HepG2 (cell line): ENCODE data around the gene OSTF1. TPM values are rescaled to one million over a fixed set of nuclear protein-coding genes. Genes with fewer than 3 reads are reported as not detected.
A peak's percentile ranks its signal among the peaks of the same experiment; 100 is the strongest.

ENCODE experiments used
- ARID5B ChIP-seq: IDR thresholded peaks from 2 replicates; pipeline ENCODE4 v1.4.0; 2020; ENCODE audit warnings: mild to moderate bottlenecking, missing genetic modification reagents
- CBFB ChIP-seq: sonication (generic); formaldehyde crosslinking; IDR thresholded peaks from 2 replicates; pipeline ENCODE4 v1.4.0; 2020; ENCODE audit warnings: missing genetic modification reagents
- KDM1A ChIP-seq: IDR thresholded peaks from 2 replicates; pipeline ENCODE4 v1.6.1; 2016; ENCODE audit warnings: missing compliant biosample characterization
- KDM5B ChIP-seq: sonication (generic); formaldehyde crosslinking; IDR thresholded peaks from 2 replicates; pipeline ENCODE4 v1.4.0; 2020; ENCODE audit warnings: missing genetic modification reagents, mild to moderate bottlenecking, borderline replicate concordance
- MTA1 ChIP-seq: sonication (generic); formaldehyde crosslinking; IDR thresholded peaks from 2 replicates; pipeline ENCODE4 v1.4.0; 2020; ENCODE audit warnings: missing genetic modification reagents, mild to moderate bottlenecking, borderline replicate concordance
- MTA3 ChIP-seq: sonication (generic); formaldehyde crosslinking; IDR thresholded peaks from 2 replicates; pipeline ENCODE4 v1.4.0; 2020; ENCODE audit warnings: missing genetic modification reagents
- NFKB2 ChIP-seq: sonication (generic); formaldehyde crosslinking; IDR thresholded peaks from 2 replicates; pipeline ENCODE4 v1.4.0; 2020; ENCODE audit warnings: missing genetic modification reagents, borderline replicate concordance
- SAP130 ChIP-seq: IDR thresholded peaks from 2 replicates; pipeline ENCODE4 v1.6.1; 2016; ENCODE audit warnings: low read depth
- SKIL ChIP-seq: sonication (generic); formaldehyde crosslinking; IDR thresholded peaks from 2 replicates; pipeline ENCODE4 v1.8.0; 2022; ENCODE audit warnings: missing genetic modification reagents, mild to moderate bottlenecking, moderate library complexity, borderline replicate concordance
- SOX13 ChIP-seq, 3 experiments: fragments of 450-650 bp in 1 of 3; sonication (generic) in 1 of 3; formaldehyde crosslinking in 1 of 3; IDR thresholded peaks in 2 of 3; conservative IDR thresholded peaks in 1 of 3; 2 replicates each; pipeline versions ENCODE4 v1.5.0 to v1.6.1; 2016 to 2020; ENCODE audit warnings: antibody characterized with exemption in 1 of 3, mild to moderate bottlenecking in 1 of 3, missing compliant biosample characterization in 1 of 3, missing genetic modification reagents in 1 of 3, moderate library complexity in 1 of 3
- TEAD3 ChIP-seq: optimal IDR thresholded peaks from 2 replicates; pipeline ENCODE3; 2016; ENCODE audit warnings: borderline replicate concordance
- THAP7 ChIP-seq: sonication (generic); formaldehyde crosslinking; IDR thresholded peaks from 2 replicates; pipeline ENCODE4 v1.8.1; 2023; ENCODE audit warnings: mild to moderate bottlenecking, missing genetic modification reagents
- ZFP37 ChIP-seq: sonication (generic); formaldehyde crosslinking; IDR thresholded peaks from 2 replicates; pipeline ENCODE4 v1.4.0; 2020; ENCODE audit warnings: missing genetic modification reagents, borderline replicate concordance
- ZFP41 ChIP-seq: sonication (generic); formaldehyde crosslinking; IDR thresholded peaks from 2 replicates; pipeline ENCODE4 v1.4.0; 2020; ENCODE audit warnings: mild to moderate bottlenecking, missing genetic modification reagents, borderline replicate concordance
- ZIK1 ChIP-seq: sonication (generic); formaldehyde crosslinking; IDR thresholded peaks from 2 replicates; pipeline ENCODE4 v1.5.0; 2020; ENCODE audit warnings: mild to moderate bottlenecking, low read depth, missing genetic modification reagents, borderline replicate concordance
- ZMYM3 ChIP-seq: sonication (generic); formaldehyde crosslinking; IDR thresholded peaks from 2 replicates; pipeline ENCODE4 v1.5.1; 2020; ENCODE audit warnings: mild to moderate bottlenecking, missing genetic modification reagents
- ZNF362 ChIP-seq: sonication (generic); formaldehyde crosslinking; IDR thresholded peaks from 2 replicates; pipeline ENCODE4 v1.4.0; 2020; ENCODE audit warnings: missing genetic modification reagents, mild to moderate bottlenecking, borderline replicate concordance
- ZNF770 ChIP-seq: sonication (generic); formaldehyde crosslinking; IDR thresholded peaks from 2 replicates; pipeline ENCODE4 v1.5.0; 2020; ENCODE audit warnings: mild to moderate bottlenecking, missing genetic modification reagents
- polyA plus RNA-seq, 8 experiments: library from polyadenylated mRNA; depleted of rRNA in 3 of 8; stranded (reverse) in 7 of 8; unstranded in 1 of 8; fragments of >200 nt; fragmentation: Illumina TruSeq in 4 of 8; extraction: Trizol in 4 of 8; gene quantifications; 2 replicates each; pipeline versions ENCODE4 v1.2.1 to v1.2.3, GENCODE V29; 2011 to 2016; ENCODE audit warnings: low read depth in 4 of 8, missing spikeins in 1 of 8, mixed read lengths in 1 of 8; ENCODE audit not compliant: insufficient read depth in 1 of 8
- total RNA-seq, 5 experiments: library from RNA; depleted of rRNA; stranded (reverse); fragments of >200 nt; fragmentation: Illumina TruSeq; extraction: Trizol; gene quantifications; 2 replicates each; pipeline ENCODE4 v1.2.3, GENCODE V29; 2016; ENCODE audit warnings: low read depth in 1 of 5

Gene OSTF1
- total and polyA plus RNA-seq, 2 of the 13 experiments (the other 11 are each of a cell fraction or from before 2014, with no cell fraction given), result 16.8 to 39.0 TPM

- TF ChIP-seq ZNF770 (CRISPR knock-in tag), result peak; percentile 98
- no peak for TF ChIP-seq MTA1 (CRISPR knock-in tag)
- TF ChIP-seq SAP130 (CRISPR knock-in tag), result peak; percentile 26; the same call in 1 of the 2 replicates
- TF ChIP-seq MTA3 (CRISPR knock-in tag), result no peak
- no peak for TF ChIP-seq ZFP41 (CRISPR knock-in tag)
- peak; percentile 64; the same call in 1 of the 2 replicates for TF ChIP-seq KDM1A (CRISPR knock-in tag)
- TF ChIP-seq NFKB2, result no peak
- peak; percentile 27; the same call in 1 of the 2 replicates for TF ChIP-seq ARID5B (CRISPR knock-in tag)
- no peak for TF ChIP-seq THAP7
- TF ChIP-seq ZNF362 (CRISPR knock-in tag), result peak; percentile 51; the same call in 1 of the 2 replicates
- no peak for TF ChIP-seq ZIK1 (CRISPR knock-in tag)
- no peak for TF ChIP-seq ZFP37 (CRISPR knock-in tag)
- no peak for TF ChIP-seq SOX13 (IDR thresholded peaks at IDR 0.05)
- TF ChIP-seq SOX13 (CRISPR knock-in tag; conservative IDR thresholded peaks at IDR 0.05 in 1 of 2, IDR thresholded peaks at IDR 0.05 in 1 of 2), result 0 out of 4 replicates have a peak, but pooled peaks of 1 of the 2 experiments have one; percentile 18
- TF ChIP-seq ZMYM3, result peak; percentile 45
- no peak for TF ChIP-seq SKIL (CRISPR knock-in tag)
- TF ChIP-seq CBFB, result no peak
- peak; percentile 40 for TF ChIP-seq TEAD3
- no peak for TF ChIP-seq KDM5B (CRISPR knock-in tag)
Measured at GRCh38 chr9:75054368-75055001, 33.8 kb upstream of the OSTF1 start (continued).
